Astrocyte (in vitro differentiated cells and primary cell): ENCODE data around the gene SLC35A3. TPM values are rescaled to one million over a fixed set of nuclear protein-coding genes. Genes with fewer than 3 reads are reported as not detected.
A peak's percentile ranks its signal among the peaks of the same experiment; 100 is the strongest.

Experiments
- DNase-seq: peaks from one replicate; pipeline ENCODE4 v3.0.0-alpha.2; 2010; ENCODE audit warnings: low read depth
- FAIRE-seq: peaks from 2 replicates; lab custom pipeline; 2011; peaks lifted over from hg19 to GRCh38; lab: Jason Lieb, UNC
- H2AFZ ChIP-seq: 2 replicates; pipeline ENCODE4 v1.6.0; 2012; ENCODE audit warnings: low read depth, low read length, inconsistent platforms
- H3K27ac ChIP-seq: 2 replicates; pipeline ENCODE4 v1.5.1; 2011; ENCODE audit warnings: low read depth, low read length, inconsistent platforms
- H3K27me3 ChIP-seq: 2 replicates; pipeline ENCODE4 v1.6.0; 2011; ENCODE audit warnings: low read length, inconsistent platforms; ENCODE audit not compliant: insufficient read depth
- H3K36me3 ChIP-seq: 2 replicates; pipeline ENCODE4 v1.5.1; 2011; ENCODE audit warnings: low read length, inconsistent platforms; ENCODE audit not compliant: insufficient read depth
- H3K4me1 ChIP-seq: 2 replicates; pipeline ENCODE4 v1.5.1; 2011; ENCODE audit warnings: low read length, inconsistent platforms; ENCODE audit not compliant: insufficient read depth
- H3K4me2 ChIP-seq: 2 replicates; pipeline ENCODE4 v1.6.0; 2012; ENCODE audit warnings: low read length, inconsistent platforms
- H3K4me3 ChIP-seq: 2 replicates; pipeline ENCODE4 v1.5.1; 2011; ENCODE audit warnings: low read depth, mild to moderate bottlenecking, low read length, inconsistent platforms; ENCODE audit not compliant: insufficient read depth
- H3K79me2 ChIP-seq: 2 replicates; pipeline ENCODE4 v1.6.0; 2012; ENCODE audit warnings: mild to moderate bottlenecking, low read length, inconsistent platforms; ENCODE audit not compliant: insufficient read depth
- H3K9ac ChIP-seq: 2 replicates; pipeline ENCODE4 v1.6.0; 2012; ENCODE audit warnings: mild to moderate bottlenecking, low read length, inconsistent platforms
- H3K9me3 ChIP-seq: 2 replicates; pipeline ENCODE4 v1.5.1; 2012; ENCODE audit warnings: low read depth, mild to moderate bottlenecking, low read length, inconsistent platforms; ENCODE audit not compliant: insufficient read depth
- H4K20me1 ChIP-seq: 2 replicates; pipeline ENCODE4 v1.6.0; 2012; ENCODE audit warnings: low read length, inconsistent platforms; ENCODE audit not compliant: insufficient read depth
- H3K27ac Mint-ChIP-seq: one replicate; pipeline ENCODE4 v1.8.0; 2021; ENCODE audit warnings: mild to moderate bottlenecking, mixed read lengths; ENCODE audit not compliant: unreplicated experiment
- H3K27me3 Mint-ChIP-seq: one replicate; pipeline ENCODE4 v1.8.0; 2021; ENCODE audit warnings: low read depth, mixed read lengths; ENCODE audit not compliant: unreplicated experiment
- H3K36me3 Mint-ChIP-seq: one replicate; pipeline ENCODE4 v1.8.0; 2021; ENCODE audit warnings: low read depth, mixed read lengths; ENCODE audit not compliant: unreplicated experiment
- H3K4me1 Mint-ChIP-seq: one replicate; pipeline ENCODE4 v1.8.0; 2021; ENCODE audit warnings: low read depth, mixed read lengths; ENCODE audit not compliant: unreplicated experiment
- H3K4me3 Mint-ChIP-seq: one replicate; pipeline ENCODE4 v1.8.0; 2021; ENCODE audit warnings: mild to moderate bottlenecking, moderate library complexity, mixed read lengths; ENCODE audit not compliant: unreplicated experiment
- H3K9me3 Mint-ChIP-seq: one replicate; pipeline ENCODE4 v1.8.0; 2021; ENCODE audit warnings: mild to moderate bottlenecking, mixed read lengths; ENCODE audit not compliant: unreplicated experiment
- EZH2 ChIP-seq: IDR thresholded peaks from 2 replicates; pipeline ENCODE4 v1.6.1; 2012; ENCODE audit warnings: mild to moderate bottlenecking, low read length, inconsistent platforms; ENCODE audit not compliant: insufficient read depth
- total RNA-seq: library from RNA; stranded (reverse); gene quantifications from 2 replicates; pipeline ENCODE4 v1.2.1, GENCODE V29; 2021
- TF ChIP-seq, protein P1 (sequence below): IDR thresholded peaks from 2 replicates; pipeline ENCODE4 v1.5.1; 2011; ENCODE audit warnings: low read depth, mild to moderate bottlenecking, inconsistent platforms, low read length, moderate library complexity; ENCODE audit not compliant: insufficient read depth

The SLC35A3 gene
- total RNA-seq, 1 donor from 2014 or later = 20.5 TPM

DNA sequence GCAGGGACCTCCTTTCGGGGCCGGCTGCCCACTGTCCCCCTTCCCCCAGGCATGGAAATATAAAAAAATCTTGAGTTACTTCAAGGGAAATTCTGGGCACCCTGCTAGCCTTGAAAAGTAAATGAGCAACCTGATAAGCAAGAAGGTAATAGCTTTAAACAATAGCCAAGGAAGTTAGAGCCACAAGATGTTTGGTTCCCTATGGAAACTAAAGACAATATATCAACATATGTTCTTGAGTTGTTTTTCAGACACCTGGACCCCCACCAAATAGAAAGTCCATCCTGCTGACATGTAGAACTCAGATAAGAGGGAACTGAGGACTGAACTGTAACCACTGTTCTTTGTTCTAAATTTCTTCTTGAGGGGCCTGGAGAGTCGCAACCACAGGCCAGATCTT is 19.3 kb upstream of the SLC35A3 start:
- Mint-ChIP-seq H3K36me3 (no peaks in the 10 kb centered on the region), H3K27ac (no peak overlapping the region), H3K4me3 (no peak overlapping the region), H3K27me3 (no peaks in the 10 kb centered on the region), H3K9me3 (no peaks in the 10 kb centered on the region), H3K4me1 (no peaks in the 10 kb centered on the region)
- H3K36me3 ChIP-seq = no peaks in the 10 kb centered on the region
- no peaks in the 10 kb centered on the region for H3K9me3 ChIP-seq
- no peaks in the 10 kb centered on the region for H3K79me2 ChIP-seq
- H3K4me2 ChIP-seq = no peak overlapping the region
- no peak overlapping the region for H3K9ac ChIP-seq
- H2AFZ ChIP-seq = no peak overlapping the region
- H3K4me3 ChIP-seq = no peak overlapping the region
- H4K20me1 ChIP-seq = no peaks in the 10 kb centered on the region
- no peak for DNase-seq
- TF ChIP-seq, protein P1, sequence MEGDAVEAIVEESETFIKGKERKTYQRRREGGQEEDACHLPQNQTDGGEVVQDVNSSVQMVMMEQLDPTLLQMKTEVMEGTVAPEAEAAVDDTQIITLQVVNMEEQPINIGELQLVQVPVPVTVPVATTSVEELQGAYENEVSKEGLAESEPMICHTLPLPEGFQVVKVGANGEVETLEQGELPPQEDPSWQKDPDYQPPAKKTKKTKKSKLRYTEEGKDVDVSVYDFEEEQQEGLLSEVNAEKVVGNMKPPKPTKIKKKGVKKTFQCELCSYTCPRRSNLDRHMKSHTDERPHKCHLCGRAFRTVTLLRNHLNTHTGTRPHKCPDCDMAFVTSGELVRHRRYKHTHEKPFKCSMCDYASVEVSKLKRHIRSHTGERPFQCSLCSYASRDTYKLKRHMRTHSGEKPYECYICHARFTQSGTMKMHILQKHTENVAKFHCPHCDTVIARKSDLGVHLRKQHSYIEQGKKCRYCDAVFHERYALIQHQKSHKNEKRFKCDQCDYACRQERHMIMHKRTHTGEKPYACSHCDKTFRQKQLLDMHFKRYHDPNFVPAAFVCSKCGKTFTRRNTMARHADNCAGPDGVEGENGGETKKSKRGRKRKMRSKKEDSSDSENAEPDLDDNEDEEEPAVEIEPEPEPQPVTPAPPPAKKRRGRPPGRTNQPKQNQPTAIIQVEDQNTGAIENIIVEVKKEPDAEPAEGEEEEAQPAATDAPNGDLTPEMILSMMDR = no peak
- no peak for TF ChIP-seq EZH2
- H3K27ac ChIP-seq = no peak overlapping the region
- H3K4me1 ChIP-seq = no peaks in the 10 kb centered on the region
- no peaks in the 10 kb centered on the region for H3K27me3 ChIP-seq
- FAIRE-seq = no peak

DNA sequence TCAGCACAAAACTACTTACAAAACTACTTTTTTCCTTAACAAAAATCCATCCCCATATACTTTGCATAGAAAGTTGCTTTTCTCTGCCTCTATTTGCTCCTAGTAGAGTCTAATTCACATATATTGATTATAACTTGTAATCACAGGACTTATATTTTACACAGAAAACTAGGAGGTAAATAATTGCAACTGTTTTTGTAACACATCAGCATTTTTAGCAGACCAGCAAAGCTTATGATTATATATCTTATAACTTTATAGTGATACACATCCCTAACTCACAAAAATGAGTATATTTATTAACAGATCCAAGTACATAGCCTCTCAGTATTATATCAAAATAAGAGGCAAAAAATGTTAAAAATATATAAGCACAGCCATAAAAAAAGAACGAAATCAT is 17.3 kb upstream of the SLC35A3 start:
- DNase-seq (no peak), FAIRE-seq (no peak)
- Histone ChIP-seq H2AFZ (no peak overlapping the region), H3K27me3 (no peaks in the 10 kb centered on the region), H3K4me2 (no peak overlapping the region), H3K4me1 (no peaks in the 10 kb centered on the region), H4K20me1 (no peaks in the 10 kb centered on the region), H3K27ac (no peak overlapping the region), H3K79me2 (no peaks in the 10 kb centered on the region), H3K9me3 (no peaks in the 10 kb centered on the region), H3K4me3 (no peak overlapping the region), H3K9ac (no peak overlapping the region), H3K36me3 (no peaks in the 10 kb centered on the region)
- Mint-ChIP-seq H3K4me3 (no peak overlapping the region), H3K27ac (no peak overlapping the region), H3K27me3 (no peaks in the 10 kb centered on the region), H3K36me3 (no peaks in the 10 kb centered on the region), H3K4me1 (no peaks in the 10 kb centered on the region), H3K9me3 (no peaks in the 10 kb centered on the region)
- no peak for TF ChIP-seq EZH2
- TF ChIP-seq, protein P1 = no peak

DNA sequence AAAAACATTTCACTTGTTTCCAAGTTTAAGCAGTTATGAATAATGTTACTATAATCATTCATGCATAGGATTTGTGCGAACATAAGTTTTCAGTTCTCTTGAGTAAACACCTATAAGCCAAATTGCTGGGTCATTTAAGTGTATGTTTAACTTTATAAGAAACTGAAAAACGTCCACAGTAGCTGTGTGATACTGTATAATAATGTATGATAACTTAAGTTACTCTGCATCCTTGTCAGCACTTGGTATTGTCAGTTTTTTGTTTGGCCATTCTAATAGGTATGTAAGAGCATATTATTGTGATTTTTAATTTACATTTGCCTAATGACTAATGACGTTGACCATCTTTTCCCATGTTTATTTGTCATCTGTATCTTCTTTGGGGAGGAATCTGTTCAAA is 14.4 kb upstream of the SLC35A3 start:
- FAIRE-seq = peak; percentile 29

More for the DNA sequence above, 14.4 kb upstream of the SLC35A3 start:
- H3K9me3 Mint-ChIP-seq = no peaks in the 10 kb centered on the region
- H3K36me3 Mint-ChIP-seq = no peaks in the 10 kb centered on the region
- TF ChIP-seq EZH2 = no peak
- TF ChIP-seq, protein P1 = no peak
- H3K27me3 Mint-ChIP-seq = no peaks in the 10 kb centered on the region
- H3K4me3 ChIP-seq = no peak overlapping the region
- DNase-seq = no peak
- H3K4me1 ChIP-seq = no peaks in the 10 kb centered on the region
- H3K27ac Mint-ChIP-seq = no peak overlapping the region
- H3K79me2 ChIP-seq = no peaks in the 10 kb centered on the region
- H3K27ac ChIP-seq = no peak overlapping the region
- no peaks in the 10 kb centered on the region for H3K27me3 ChIP-seq
- H2AFZ ChIP-seq = no peak overlapping the region
- no peak overlapping the region for H3K9ac ChIP-seq
- no peak overlapping the region for H3K4me2 ChIP-seq
- H3K4me1 Mint-ChIP-seq = no peaks in the 10 kb centered on the region
- H3K9me3 ChIP-seq = no peaks in the 10 kb centered on the region
- H4K20me1 ChIP-seq = no peaks in the 10 kb centered on the region
- H3K36me3 ChIP-seq = no peaks in the 10 kb centered on the region
- H3K4me3 Mint-ChIP-seq = no peak overlapping the region
